OCI-LY1 (cell line): ENCODE data around the gene MYOF.
"Not testable (repeated sequence)": the region's sequence is repeated elsewhere in the genome, so short reads cannot be mapped to it uniquely, and the experiment has no call there.

ENCODE experiments used
- CTCF ChIP-seq: fragments of 200-600 bp; sonication (generic), shearing (Covaris generic); IDR thresholded peaks from 2 replicates; pipeline ENCODE4 v1.5.1; 2017; ENCODE audit warnings: mild to moderate bottlenecking, antibody characterized with exemption, low read length, moderate library complexity, mixed read lengths
- EZH2 ChIP-seq: fragments of 200-600 bp; sonication (generic), shearing (Covaris generic); IDR thresholded peaks from 2 replicates; pipeline ENCODE4 v1.8.0; 2017; ENCODE audit warnings: borderline replicate concordance, mixed run types, mild to moderate bottlenecking, antibody characterized with exemption, low read length, moderate library complexity, mixed read lengths

GRCh38 chr10:93467635-93468034, 14.5 kb downstream of the MYOF start:
- not testable (repeated sequence) for TF ChIP-seq CTCF, EZH2
